ENCODE data around the gene SP1.

GRCh38 chr12:53427905-53428594 is 48.1 kb downstream of the SP1 start:
- TF ChIP-seq CTCF (conservative IDR thresholded peaks at IDR 0.05; ENCODE audit: low read depth, low read length): no peak
- TF ChIP-seq EZH2 (IDR thresholded peaks at IDR 0.05; ENCODE audit: borderline replicate concordance, low read depth, low read length, poor library complexity, severe bottlenecking): no peak

Data from A673 (cell line).